ENCODE data around the gene IQSEC3.

Gene IQSEC3

DNA sequence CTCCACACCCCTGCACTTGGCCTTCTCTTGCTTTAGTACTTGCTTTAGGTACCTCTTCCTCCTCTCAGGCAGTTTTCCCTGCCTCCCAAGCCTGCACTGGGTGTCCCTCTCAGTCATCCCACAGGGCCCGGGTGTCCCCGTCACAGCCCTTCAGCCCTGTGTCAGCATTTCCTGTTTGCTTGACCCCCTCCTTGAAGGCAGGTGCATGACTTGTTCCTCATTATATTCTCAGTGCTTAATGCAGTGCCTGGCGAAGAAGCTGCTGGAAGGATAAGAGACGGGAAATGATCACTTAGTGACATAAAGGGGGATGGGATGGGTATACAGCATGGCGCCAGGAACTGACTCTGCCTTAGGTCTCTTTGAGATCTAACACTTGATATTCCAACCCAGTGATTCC lies 61.5 kb downstream of the IQSEC3 start:
- H3K14ac ChIP-seq (ENCODE audit: low read length in 2 of 2): no peak overlapping the region
- H2AK5ac ChIP-seq (ENCODE audit: low read length, severe bottlenecking): no peak overlapping the region
- no peak overlapping the region for H3K4me3 ChIP-seq (ENCODE audit: insufficient read depth in 1 of 2, low read depth in 1 of 2, low read length in 2 of 2)
- H3K36me3 ChIP-seq (ENCODE audit: control insufficient read depth in 1 of 2, insufficient read depth in 2 of 2, low read depth in 1 of 2, low read length in 2 of 2): no peaks in the 10 kb centered on the region
- no peak overlapping the region for H3K18ac ChIP-seq (ENCODE audit: low read depth in 1 of 2, low read length in 2 of 2)
- H3K4ac ChIP-seq (ENCODE audit: low read depth in 1 of 2, low read length in 2 of 2): no peak overlapping the region
- no peak overlapping the region for H3K27ac ChIP-seq (ENCODE audit: low read length, poor library complexity, severe bottlenecking)
- no peaks in the 10 kb centered on the region for H3K79me1 ChIP-seq (replicated peaks; ENCODE audit: low read length, poor library complexity, severe bottlenecking)
- no peak overlapping the region for H2BK120ac ChIP-seq (ENCODE audit: low read depth, low read length)
- no peak overlapping the region for H3K4me2 ChIP-seq (ENCODE audit: low read length, poor library complexity, severe bottlenecking)
- no peak overlapping the region for H4K91ac ChIP-seq (ENCODE audit: low read length)
- DNase-seq: no peak
- peaks cover 23 to 77% of the 10 kb centered on the region in 2 experiments for H3K27me3 ChIP-seq (ENCODE audit: control insufficient read depth in 1 of 2, insufficient read depth in 1 of 2, low read length in 2 of 2)
- H2BK15ac ChIP-seq (ENCODE audit: low read depth, poor library complexity, severe bottlenecking): no peak overlapping the region
- H3K9me3 ChIP-seq (ENCODE audit: control insufficient read depth, low read length): no peaks in the 10 kb centered on the region
- no peak overlapping the region for H2AFZ ChIP-seq (ENCODE audit: low read depth, low read length)
- no peak overlapping the region for H4K8ac ChIP-seq (ENCODE audit: low read length)
- no peak overlapping the region for H3K9ac ChIP-seq (ENCODE audit: low read length)
- no peak overlapping the region for H2BK5ac ChIP-seq (ENCODE audit: low read depth, low read length, poor library complexity, severe bottlenecking)
- peaks cover 10% of the 10 kb centered on the region for H3K4me1 ChIP-seq (ENCODE audit: control insufficient read depth, insufficient read depth, low read depth, low read length)
- no peak overlapping the region for H3K23ac ChIP-seq (ENCODE audit: low read length in 2 of 2)
- no peak overlapping the region for H2BK12ac ChIP-seq (ENCODE audit: low read length in 2 of 2)
- 87% methylated on average over 5 of the region's 5 CpGs for WGBS

DNA sequence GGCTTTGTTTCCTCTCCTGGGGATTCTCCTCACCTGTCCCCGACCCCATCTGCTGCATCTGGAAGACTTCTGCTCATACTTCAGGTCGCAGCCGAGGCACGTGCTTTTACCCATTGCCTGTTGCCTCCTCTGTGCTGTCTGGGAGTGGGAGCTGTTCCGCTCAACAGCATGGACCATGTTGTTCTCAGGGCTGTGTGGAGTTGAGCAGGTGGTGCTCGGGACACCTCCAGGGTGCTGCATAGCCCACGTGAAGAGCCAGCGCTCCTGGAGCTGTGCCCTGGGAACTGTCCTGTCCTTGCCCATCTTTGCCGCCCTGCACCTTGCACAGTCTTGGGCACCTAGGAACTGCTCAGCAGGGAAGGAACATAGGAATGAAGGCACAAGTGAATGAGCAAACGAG lies 62.4 kb downstream of the IQSEC3 start:
- H2BK12ac ChIP-seq (ENCODE audit: low read length in 2 of 2): no peak overlapping the region
- 78% methylated on average over 10 of the region's 10 CpGs for WGBS

DNA sequence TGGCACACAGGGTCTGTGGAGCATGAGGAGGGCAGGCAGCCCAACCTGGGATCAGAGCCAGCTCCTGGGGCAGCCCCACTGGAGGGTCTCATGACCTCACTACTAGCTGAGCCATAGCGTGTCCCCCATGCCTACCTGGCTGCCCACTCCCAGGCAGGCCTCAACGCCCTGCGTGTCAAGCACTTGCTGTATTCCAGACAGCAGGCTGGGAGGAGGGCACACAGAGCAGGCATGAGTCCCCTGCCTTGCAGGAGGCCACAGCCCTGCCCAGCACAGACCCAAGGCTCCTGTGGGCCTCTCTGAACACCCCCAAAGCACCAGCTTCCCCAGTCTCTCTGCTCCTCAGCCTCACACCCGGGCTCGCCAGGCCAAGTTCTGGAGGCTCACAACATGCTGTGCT lies 64.0 kb downstream of the IQSEC3 start:
- Histone ChIP-seq H3K14ac (ENCODE audit: low read length in 2 of 2) (no peak overlapping the region), H3K27me3 (ENCODE audit: control insufficient read depth in 1 of 2, insufficient read depth in 1 of 2, low read length in 2 of 2) (peaks cover 24 to 78% of the 10 kb centered on the region in 2 experiments), H3K79me1 (replicated peaks; ENCODE audit: low read length, poor library complexity, severe bottlenecking) (no peaks in the 10 kb centered on the region), H3K36me3 (ENCODE audit: control insufficient read depth in 1 of 2, insufficient read depth in 2 of 2, low read depth in 1 of 2, low read length in 2 of 2) (no peaks in the 10 kb centered on the region), H3K4me2 (ENCODE audit: low read length, poor library complexity, severe bottlenecking) (no peak overlapping the region), H3K4ac (ENCODE audit: low read depth in 1 of 2, low read length in 2 of 2) (peak overlapping the region in 1 of 2 experiments; percentile 24), H4K91ac (ENCODE audit: low read length) (peak overlapping the region; percentile 28), H3K4me3 (ENCODE audit: insufficient read depth in 1 of 2, low read depth in 1 of 2, low read length in 2 of 2) (no peak overlapping the region), H3K9me3 (ENCODE audit: control insufficient read depth, low read length) (no peaks in the 10 kb centered on the region), H3K18ac (ENCODE audit: low read depth in 1 of 2, low read length in 2 of 2) (no peak overlapping the region), H3K4me1 (ENCODE audit: control insufficient read depth, insufficient read depth, low read depth, low read length) (peaks cover 10% of the 10 kb centered on the region), H3K9ac (ENCODE audit: low read length) (no peak overlapping the region), H2BK12ac (ENCODE audit: low read length in 2 of 2) (no peak overlapping the region), H3K27ac (ENCODE audit: low read length, poor library complexity, severe bottlenecking) (no peak overlapping the region), H2BK120ac (ENCODE audit: low read depth, low read length) (no peak overlapping the region), H2AK5ac (ENCODE audit: low read length, severe bottlenecking) (no peak overlapping the region), H2BK15ac (ENCODE audit: low read depth, poor library complexity, severe bottlenecking) (no peak overlapping the region), H4K8ac (ENCODE audit: low read length) (no peak overlapping the region), H2AFZ (ENCODE audit: low read depth, low read length) (no peak overlapping the region), H2BK5ac (ENCODE audit: low read depth, low read length, poor library complexity, severe bottlenecking) (no peak overlapping the region), H3K23ac (ENCODE audit: low read length in 2 of 2) (no peak overlapping the region)
- DNase-seq: no peak
- WGBS: 83% methylated on average over 5 of the region's 5 CpGs

More for the DNA sequence above, 62.4 kb downstream of the IQSEC3 start:
- H3K18ac ChIP-seq (ENCODE audit: low read depth in 1 of 2, low read length in 2 of 2): no peak overlapping the region
- H2AK5ac ChIP-seq (ENCODE audit: low read length, severe bottlenecking): no peak overlapping the region
- no peak overlapping the region for H3K4me3 ChIP-seq (ENCODE audit: insufficient read depth in 1 of 2, low read depth in 1 of 2, low read length in 2 of 2)
- no peaks in the 10 kb centered on the region for H3K79me1 ChIP-seq (replicated peaks; ENCODE audit: low read length, poor library complexity, severe bottlenecking)
- no peak overlapping the region for H4K8ac ChIP-seq (ENCODE audit: low read length)
- no peaks in the 10 kb centered on the region for H3K36me3 ChIP-seq (ENCODE audit: control insufficient read depth in 1 of 2, insufficient read depth in 2 of 2, low read depth in 1 of 2, low read length in 2 of 2)
- no peaks in the 10 kb centered on the region for H3K9me3 ChIP-seq (ENCODE audit: control insufficient read depth, low read length)
- no peak overlapping the region for H3K4me2 ChIP-seq (ENCODE audit: low read length, poor library complexity, severe bottlenecking)
- H3K14ac ChIP-seq (ENCODE audit: low read length in 2 of 2): no peak overlapping the region
- H4K91ac ChIP-seq (ENCODE audit: low read length): no peak overlapping the region
- peaks cover 27 to 82% of the 10 kb centered on the region in 2 experiments for H3K27me3 ChIP-seq (ENCODE audit: control insufficient read depth in 1 of 2, insufficient read depth in 1 of 2, low read length in 2 of 2)
- no peak overlapping the region for H3K4ac ChIP-seq (ENCODE audit: low read depth in 1 of 2, low read length in 2 of 2)
- H3K9ac ChIP-seq (ENCODE audit: low read length): no peak overlapping the region
- no peak overlapping the region for H3K23ac ChIP-seq (ENCODE audit: low read length in 2 of 2)
- peaks cover 10% of the 10 kb centered on the region for H3K4me1 ChIP-seq (ENCODE audit: control insufficient read depth, insufficient read depth, low read depth, low read length)
- DNase-seq: no peak
- no peak overlapping the region for H2AFZ ChIP-seq (ENCODE audit: low read depth, low read length)
- no peak overlapping the region for H3K27ac ChIP-seq (ENCODE audit: low read length, poor library complexity, severe bottlenecking)
- H2BK5ac ChIP-seq (ENCODE audit: low read depth, low read length, poor library complexity, severe bottlenecking): no peak overlapping the region
- H2BK15ac ChIP-seq (ENCODE audit: low read depth, poor library complexity, severe bottlenecking): no peak overlapping the region
- no peak overlapping the region for H2BK120ac ChIP-seq (ENCODE audit: low read depth, low read length)

DNA sequence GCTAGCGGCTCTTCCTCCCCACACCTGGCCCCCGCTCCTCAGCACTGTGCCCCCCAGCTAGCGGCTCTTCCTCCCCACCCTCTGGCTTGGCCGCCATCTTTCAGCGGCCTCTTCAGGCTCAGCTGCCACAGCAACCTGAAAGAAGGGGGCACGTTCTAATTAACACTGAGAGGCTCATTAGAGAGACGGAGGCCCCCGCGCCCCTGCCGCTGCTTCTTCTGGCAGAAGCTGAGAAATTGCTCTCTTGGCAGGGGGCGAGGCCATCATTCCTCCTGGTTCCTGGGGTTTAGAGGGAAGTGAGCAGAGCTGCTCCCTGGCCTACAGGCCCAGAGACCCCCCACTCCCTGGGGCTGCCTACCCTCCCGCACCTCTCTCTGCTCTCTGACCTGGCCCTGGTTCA lies 64.4 kb downstream of the IQSEC3 start:
- Histone ChIP-seq H4K8ac (ENCODE audit: low read length) (no peak overlapping the region), H3K79me1 (replicated peaks; ENCODE audit: low read length, poor library complexity, severe bottlenecking) (no peaks in the 10 kb centered on the region), H2BK5ac (ENCODE audit: low read depth, low read length, poor library complexity, severe bottlenecking) (no peak overlapping the region), H3K18ac (ENCODE audit: low read depth in 1 of 2, low read length in 2 of 2) (no peak overlapping the region), H4K91ac (ENCODE audit: low read length) (no peak overlapping the region), H3K9me3 (ENCODE audit: control insufficient read depth, low read length) (no peaks in the 10 kb centered on the region), H3K36me3 (ENCODE audit: control insufficient read depth in 1 of 2, insufficient read depth in 2 of 2, low read depth in 1 of 2, low read length in 2 of 2) (no peaks in the 10 kb centered on the region), H3K23ac (ENCODE audit: low read length in 2 of 2) (no peak overlapping the region), H3K14ac (ENCODE audit: low read length in 2 of 2) (no peak overlapping the region), H3K4me3 (ENCODE audit: insufficient read depth in 1 of 2, low read depth in 1 of 2, low read length in 2 of 2) (no peak overlapping the region), H2BK12ac (ENCODE audit: low read length in 2 of 2) (no peak overlapping the region), H3K4ac (ENCODE audit: low read depth in 1 of 2, low read length in 2 of 2) (no peak overlapping the region), H2BK120ac (ENCODE audit: low read depth, low read length) (no peak overlapping the region), H3K4me2 (ENCODE audit: low read length, poor library complexity, severe bottlenecking) (no peak overlapping the region), H2AFZ (ENCODE audit: low read depth, low read length) (no peak overlapping the region), H3K27me3 (ENCODE audit: control insufficient read depth in 1 of 2, insufficient read depth in 1 of 2, low read length in 2 of 2) (peaks cover 24 to 81% of the 10 kb centered on the region in 2 experiments), H2AK5ac (ENCODE audit: low read length, severe bottlenecking) (no peak overlapping the region), H3K9ac (ENCODE audit: low read length) (no peak overlapping the region), H3K27ac (ENCODE audit: low read length, poor library complexity, severe bottlenecking) (no peak overlapping the region), H2BK15ac (ENCODE audit: low read depth, poor library complexity, severe bottlenecking) (no peak overlapping the region), H3K4me1 (ENCODE audit: control insufficient read depth, insufficient read depth, low read depth, low read length) (peaks cover 10% of the 10 kb centered on the region)
- no peak for DNase-seq
- 83% methylated on average over 12 of the region's 12 CpGs for WGBS
